Stimulated activated CD4-positive, alpha-beta T cell treated with anti-CD3 and anti-CD28 coated beads, Interleukin-4, amount 100 ng/mL, for 48 hours (primary cell): Measurements from ENCODE around the gene DCC.

ENCODE experiments used
- DNase-seq, 2 donors: peaks; one replicate each; pipeline ENCODE4 v3.0.0-alpha.2; 2020; ENCODE audit warnings: low read depth in 2 of 2

Gene DCC

GRCh38 chr18:52903857-52904256 lies 563.9 kb downstream of the DCC start:
- DNase-seq = peak in 1 of 2 donors; percentile 12

- DNase-seq = no peak
Observed at GRCh38 chr18:52907543-52908308, 567.7 kb downstream of the DCC start.

- DNase-seq = no peak
Observed at GRCh38 chr18:52914148-52914547, 574.2 kb downstream of the DCC start.

GRCh38 chr18:52920665-52921064 lies 580.7 kb downstream of the DCC start:
- DNase-seq = no peak

- no peak for DNase-seq
Observed at GRCh38 chr18:52933356-52933755, 593.4 kb downstream of the DCC start.

GRCh38 chr18:52936931-52937330 lies 596.9 kb downstream of the DCC start:
- DNase-seq = no peak

- no peak for DNase-seq
Observed at GRCh38 chr18:52937840-52938239, 597.8 kb downstream of the DCC start.

- no peak for DNase-seq
Observed at GRCh38 chr18:52945552-52945951, 605.6 kb downstream of the DCC start.

- no peak for DNase-seq
Observed at GRCh38 chr18:52948868-52949444, 609.0 kb downstream of the DCC start.

GRCh38 chr18:52950155-52950554 lies 610.2 kb downstream of the DCC start:
- DNase-seq = no peak

- DNase-seq = no peak
Observed at GRCh38 chr18:52953387-52953786, 613.4 kb downstream of the DCC start.

GRCh38 chr18:52963481-52963880 lies 623.5 kb downstream of the DCC start:
- no peak for DNase-seq

- no peak for DNase-seq
Observed at GRCh38 chr18:52970686-52971085, 630.7 kb downstream of the DCC start.

GRCh38 chr18:52971097-52971496 lies 631.1 kb downstream of the DCC start:
- DNase-seq = no peak

GRCh38 chr18:52979892-52980291 lies 639.9 kb downstream of the DCC start:
- no peak for DNase-seq

- no peak for DNase-seq
Observed at GRCh38 chr18:52991246-52991645, 651.2 kb downstream of the DCC start.

GRCh38 chr18:52992041-52992440 lies 652.0 kb downstream of the DCC start:
- no peak for DNase-seq

GRCh38 chr18:52995875-52996274 lies 655.9 kb downstream of the DCC start:
- no peak for DNase-seq

GRCh38 chr18:52999633-53000032 lies 659.6 kb downstream of the DCC start:
- DNase-seq = no peak

- DNase-seq = no peak
Observed at GRCh38 chr18:53004798-53005197, 664.8 kb downstream of the DCC start.

GRCh38 chr18:53018791-53019190 lies 678.8 kb downstream of the DCC start:
- DNase-seq = no peak

GRCh38 chr18:53025247-53025646 lies 685.2 kb downstream of the DCC start:
- DNase-seq = no peak

GRCh38 chr18:53028565-53028964 lies 688.6 kb downstream of the DCC start:
- DNase-seq = no peak

- DNase-seq = no peak
Observed at GRCh38 chr18:53033128-53033527, 693.1 kb downstream of the DCC start.
